GM19238 (cell line): ENCODE measurements around the gene ZNF529.
A peak's percentile ranks its signal among the peaks of the same experiment; 100 is the strongest.
"Not testable (repeated sequence)": the region's sequence is repeated elsewhere in the genome, so short reads cannot be mapped to it uniquely, and the experiment has no call there.

ENCODE experiments used
- DNase-seq: peaks from one replicate; pipeline ENCODE4 v3.0.0; 2011; ENCODE audit warnings: low spot score; ENCODE audit not compliant: insufficient read length

Gene ZNF529

DNA sequence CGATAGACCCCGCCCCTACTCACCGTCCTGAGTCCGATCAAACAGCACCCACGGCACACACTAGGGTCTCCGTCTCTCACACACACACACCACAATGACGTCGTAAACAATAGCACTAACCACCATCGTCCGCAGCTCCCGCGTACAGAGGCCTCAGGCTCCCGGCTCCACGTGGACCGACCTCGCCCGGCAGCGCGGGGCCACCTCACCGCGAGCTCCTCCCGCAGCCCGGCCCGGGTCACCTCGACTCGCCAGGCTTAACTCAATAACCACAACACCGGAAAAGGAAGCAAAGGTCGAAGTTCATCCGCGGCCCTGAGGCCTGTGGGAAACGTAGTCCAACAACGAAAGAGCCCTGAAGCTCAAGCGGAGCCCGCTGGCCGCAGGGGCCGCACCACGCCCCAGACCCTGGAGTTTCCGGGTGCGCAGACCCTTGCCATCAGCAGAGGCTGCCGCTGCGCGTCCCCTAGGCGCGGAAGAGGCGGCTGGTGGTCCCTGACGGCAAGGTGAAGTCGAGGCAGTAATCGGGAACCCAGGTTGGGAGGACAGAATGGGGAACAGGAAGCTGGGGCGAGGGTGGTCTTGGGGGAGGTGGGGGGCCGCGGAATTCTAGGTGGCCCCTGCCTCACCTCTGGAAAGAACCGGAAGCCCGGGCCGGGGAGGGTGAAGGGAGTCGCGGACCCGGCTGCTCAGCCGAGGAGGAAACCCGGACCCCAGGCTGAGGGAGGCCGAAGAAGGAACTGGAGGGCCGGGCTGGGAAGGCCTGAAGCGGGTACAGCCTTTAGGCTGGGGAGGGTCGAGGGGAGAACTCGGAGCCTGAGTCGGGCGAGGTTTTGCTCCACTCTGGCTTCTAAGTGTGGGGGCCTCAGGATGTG lies at the start of gene ZNF529:
TSS of gene ZNF529 (minus strand) at position 273 of the 875 bp plus-strand sequence. CDS start 946 bp downstream, outside the sequence.
- peak; percentile 82 for DNase-seq

DNA sequence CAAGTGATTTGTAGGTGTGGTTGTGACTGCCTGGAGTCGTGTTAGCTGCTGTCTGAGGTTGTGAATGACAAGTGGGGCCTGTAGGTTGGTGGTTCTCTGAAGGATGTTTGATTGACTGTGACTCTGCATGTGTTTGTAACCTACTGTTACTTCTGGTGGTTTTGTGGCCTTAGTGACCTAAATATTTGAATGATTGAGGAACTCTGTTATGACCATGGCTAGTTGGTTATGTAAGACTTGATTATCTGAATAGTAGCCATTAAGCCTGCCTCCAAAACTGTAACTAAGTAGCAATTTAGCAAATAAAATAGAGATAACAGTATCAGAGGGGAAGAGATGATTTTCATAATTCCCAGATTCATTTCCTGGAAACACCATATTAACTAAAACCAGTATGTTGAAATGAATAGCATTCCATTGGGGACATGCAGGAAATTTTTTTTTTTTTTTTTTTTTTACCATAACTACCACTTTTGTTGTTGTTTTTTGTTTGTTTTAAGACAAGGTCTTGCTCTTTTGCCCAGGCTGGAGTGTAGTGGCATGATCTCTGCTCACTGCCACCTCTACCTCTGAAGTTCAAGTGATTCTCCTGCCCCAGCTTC lies 32.9 kb upstream of the ZNF529 start:
- peak; percentile 16 for DNase-seq

DNA sequence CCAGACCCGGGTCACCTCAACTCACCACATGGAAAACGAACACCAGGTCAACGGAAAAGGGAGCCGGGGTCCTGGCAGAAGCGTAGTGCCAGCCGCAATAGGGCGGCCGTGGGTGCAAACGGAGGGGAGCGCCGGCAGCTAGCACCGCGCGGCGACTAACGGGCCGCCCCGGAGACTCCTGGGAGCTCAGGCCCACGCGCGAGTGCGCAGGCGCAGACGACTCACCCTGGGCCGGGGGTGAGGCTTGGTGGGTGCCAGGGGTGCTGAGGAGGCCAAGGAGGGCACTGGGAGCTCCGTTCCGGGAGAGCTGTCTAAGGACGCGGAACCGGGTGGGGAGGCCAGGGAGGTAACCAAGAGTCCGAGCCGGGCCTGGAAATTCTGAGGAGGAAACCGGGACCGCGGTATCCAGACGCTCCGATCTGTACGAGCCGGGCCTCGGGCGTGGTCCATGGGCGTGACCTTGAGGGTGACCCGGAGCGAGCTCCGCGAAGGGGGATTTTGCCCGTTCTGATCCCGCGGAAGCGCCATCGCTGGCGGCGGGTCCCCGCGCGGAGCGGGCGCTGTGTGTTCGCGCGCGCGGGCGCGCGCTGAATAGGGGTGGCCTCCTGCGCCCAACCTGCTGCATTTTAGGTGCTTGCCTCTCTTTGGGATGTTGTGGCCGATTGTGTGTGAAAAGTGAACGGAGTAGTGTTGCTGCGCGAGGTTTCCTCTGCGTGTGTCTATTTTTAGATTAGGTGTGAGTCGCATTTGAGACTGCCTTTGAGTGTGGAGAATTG lies 32.2 kb upstream of the ZNF529 start, which contains the start of gene ZNF382:
TSS of gene ZNF382 (plus strand) at position 213 of the 776 bp plus-strand sequence. CDS start 4,602 bp downstream, outside the sequence.
- DNase-seq: peak; percentile 78

DNA sequence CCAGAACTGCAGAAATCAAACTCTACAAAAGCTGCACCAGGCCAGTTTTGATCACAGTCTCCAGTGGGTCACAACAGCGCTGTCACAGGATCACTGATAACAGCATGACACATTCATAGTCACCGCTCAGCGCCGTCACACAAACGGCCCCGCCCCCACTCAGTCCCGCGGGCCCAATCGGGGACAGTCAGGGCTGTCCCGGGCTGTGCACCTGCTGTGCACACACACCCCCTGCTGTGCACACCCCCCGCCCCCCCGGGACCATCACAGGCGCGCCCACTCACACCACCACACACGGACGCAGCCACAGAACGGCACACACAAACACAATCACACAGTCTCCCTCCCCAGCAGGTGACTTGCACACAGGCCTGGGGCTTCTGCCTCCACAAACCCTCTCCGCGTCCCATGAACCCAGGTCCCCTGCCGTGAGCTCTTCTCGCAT lies 31.6 kb upstream of the ZNF529 start:
- DNase-seq: peak; percentile 53

DNA sequence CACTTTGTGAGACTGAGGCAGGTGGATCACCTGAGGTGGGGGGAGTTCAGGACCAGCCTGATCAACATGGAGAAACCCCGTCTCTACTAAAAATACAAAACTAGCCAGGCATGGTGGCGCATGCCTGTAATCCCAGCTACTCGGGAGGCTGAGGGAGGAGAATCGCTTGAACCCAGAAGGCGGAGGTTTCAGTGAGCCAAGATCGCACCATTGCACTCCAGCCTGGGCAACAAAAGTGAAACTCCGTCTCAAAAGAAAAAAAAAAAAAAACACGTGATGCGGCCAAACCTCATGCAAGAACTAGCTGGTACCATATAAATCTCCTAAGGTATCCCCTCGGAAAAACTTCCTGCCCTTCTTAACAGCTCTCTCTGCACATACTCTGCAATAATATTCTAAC lies 29.6 kb upstream of the ZNF529 start:
- not testable (repeated sequence) for DNase-seq

DNA sequence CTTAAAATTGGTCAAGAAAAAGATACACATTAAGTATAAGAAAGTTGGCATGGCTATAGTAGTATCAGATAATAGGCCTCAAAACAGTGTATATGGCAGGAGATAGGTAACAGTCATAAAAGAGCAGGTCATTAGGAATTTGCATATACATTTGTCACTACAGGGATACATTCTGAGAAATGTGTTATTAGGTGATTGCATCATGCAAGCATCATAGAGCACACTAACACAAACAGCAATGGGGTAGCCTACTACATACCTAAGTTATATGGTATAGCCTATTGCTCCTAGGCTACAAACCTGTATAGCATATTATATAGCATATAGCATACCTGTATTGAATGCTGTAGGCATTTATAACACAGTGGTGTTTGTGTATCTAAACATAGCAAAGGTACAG lies 6.2 kb upstream of the ZNF529 start:
- DNase-seq: no peak

DNA sequence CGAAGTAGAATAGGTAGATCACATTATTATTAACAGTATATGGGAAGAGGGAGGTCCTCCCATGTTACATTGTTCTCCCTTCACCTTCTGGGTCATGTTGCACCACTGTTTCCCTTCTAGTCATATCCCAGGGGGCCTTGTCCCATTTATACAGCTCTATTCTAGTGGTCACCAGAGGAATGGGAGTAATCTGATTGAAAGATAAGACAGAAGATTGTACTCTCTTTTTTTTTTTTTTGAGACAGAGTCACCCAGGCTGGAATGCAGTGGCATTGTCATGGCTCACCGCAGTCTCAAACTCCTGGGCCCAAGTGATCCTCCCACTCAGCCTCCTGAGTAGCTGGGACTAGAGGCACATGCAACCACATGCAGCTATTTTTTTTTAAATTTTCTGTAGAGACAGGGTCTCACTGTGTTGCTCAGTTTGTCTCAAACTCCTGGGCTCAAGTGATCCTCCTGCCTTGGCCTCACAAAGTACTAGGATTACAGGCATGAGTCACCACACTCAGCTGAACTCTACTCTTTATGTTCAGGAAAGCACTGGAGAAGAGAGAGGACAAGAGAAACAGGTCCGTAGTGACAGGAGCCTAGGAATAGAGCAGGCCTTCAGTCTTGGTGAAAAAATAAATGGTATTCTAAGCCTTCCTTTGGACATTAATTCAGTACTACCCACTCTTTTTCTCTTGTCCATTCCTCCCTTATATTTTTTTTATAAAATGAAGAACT lies 4.3 kb upstream of the ZNF529 start:
- no peak for DNase-seq

DNA sequence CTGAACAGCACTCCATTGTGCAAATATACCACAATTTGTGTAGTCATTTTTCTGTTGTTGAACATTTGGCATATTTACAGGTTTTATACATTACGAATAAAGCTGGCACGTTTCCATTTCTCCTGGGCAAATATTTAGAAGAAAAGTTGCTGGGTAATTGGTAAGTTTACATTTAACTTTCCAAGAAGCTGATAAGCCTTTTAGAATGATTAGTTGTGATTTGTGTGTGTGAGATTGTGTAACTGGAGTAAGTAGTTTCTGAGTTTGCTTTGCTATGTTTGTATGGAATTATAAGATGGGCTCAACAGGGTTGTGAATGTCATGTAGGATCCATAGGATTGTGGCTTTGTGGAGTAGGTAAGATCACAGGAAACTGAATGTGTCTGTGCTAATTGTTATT lies 1.6 kb upstream of the ZNF529 start:
- DNase-seq: no peak

DNA sequence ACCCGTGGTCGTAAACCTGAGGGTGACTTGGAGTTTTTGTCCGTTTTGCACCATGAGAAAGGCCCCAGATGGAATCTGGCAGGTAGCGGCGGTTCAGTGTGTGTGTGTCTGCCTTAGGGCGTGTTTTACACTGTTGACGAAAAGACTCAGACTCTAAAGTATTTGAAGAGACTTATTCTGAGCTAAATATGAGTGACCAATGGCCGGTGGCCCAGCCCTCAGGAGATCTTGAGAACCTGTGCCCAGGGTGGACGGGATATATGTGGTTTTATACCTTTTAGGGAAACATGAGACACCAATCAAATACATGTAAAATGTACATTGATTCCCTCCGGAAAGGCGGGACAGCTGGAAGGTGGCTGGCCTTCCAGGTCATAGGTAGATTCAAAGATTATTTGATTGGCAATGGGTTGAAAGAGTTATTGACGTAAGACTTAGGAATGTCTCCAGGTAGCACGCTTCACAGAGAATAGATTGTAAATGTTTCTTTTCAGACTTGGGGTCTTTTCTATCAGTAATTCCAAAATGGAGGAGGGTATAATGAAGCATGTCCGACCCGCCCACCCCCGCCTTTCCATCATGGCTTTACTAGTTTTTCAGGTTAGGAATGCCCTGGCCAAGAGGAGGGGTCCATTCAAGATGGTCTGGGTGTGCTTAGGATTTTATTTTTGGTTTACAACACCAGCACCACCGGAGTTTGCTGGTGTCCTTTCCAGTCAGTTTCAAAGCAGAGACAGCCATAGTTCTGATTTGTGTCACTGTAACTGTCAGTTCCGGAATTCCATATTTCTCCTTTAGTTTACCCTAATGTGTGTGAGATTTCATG lies 1.0 kb upstream of the ZNF529 start:
- DNase-seq: no peak

DNA sequence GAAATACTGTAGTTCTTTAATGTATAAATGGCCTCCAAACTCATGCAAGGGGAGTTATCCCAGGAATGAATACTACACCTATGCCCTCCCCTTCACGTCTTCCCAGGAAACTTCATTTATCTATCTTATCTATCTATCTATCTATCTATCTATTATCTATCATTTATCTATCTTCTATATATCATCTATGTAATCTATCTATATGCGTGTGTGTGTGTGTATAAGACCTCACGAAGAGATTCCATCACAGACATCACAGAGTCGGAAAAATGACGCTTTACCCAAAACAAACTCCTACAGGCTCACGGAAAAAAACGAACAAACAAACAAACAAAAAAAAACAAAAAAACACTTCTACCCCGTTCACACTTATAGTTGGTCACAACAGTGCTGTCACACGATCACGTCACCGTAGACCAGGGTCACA lies 486 bp downstream of the ZNF529 start:
- no peak for DNase-seq

DNA sequence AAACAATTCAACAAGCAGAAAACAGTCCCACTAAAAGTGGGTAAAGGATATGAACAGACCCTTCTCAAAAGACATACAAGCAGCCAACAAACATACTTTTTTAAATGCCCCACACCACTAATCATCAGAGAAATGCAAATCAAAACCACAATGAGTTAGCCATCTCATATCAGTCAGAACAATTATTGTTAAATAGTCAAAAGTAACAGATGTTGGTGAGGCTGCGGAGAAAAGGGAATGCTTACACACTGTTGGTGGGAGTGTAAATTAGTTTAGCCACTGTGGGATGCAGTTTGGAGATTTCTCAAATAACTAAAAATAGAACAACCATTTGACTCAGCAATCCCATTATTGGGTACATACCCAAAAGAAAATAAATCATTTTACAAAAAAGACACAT lies 8.7 kb downstream of the ZNF529 start:
- DNase-seq: no peak

DNA sequence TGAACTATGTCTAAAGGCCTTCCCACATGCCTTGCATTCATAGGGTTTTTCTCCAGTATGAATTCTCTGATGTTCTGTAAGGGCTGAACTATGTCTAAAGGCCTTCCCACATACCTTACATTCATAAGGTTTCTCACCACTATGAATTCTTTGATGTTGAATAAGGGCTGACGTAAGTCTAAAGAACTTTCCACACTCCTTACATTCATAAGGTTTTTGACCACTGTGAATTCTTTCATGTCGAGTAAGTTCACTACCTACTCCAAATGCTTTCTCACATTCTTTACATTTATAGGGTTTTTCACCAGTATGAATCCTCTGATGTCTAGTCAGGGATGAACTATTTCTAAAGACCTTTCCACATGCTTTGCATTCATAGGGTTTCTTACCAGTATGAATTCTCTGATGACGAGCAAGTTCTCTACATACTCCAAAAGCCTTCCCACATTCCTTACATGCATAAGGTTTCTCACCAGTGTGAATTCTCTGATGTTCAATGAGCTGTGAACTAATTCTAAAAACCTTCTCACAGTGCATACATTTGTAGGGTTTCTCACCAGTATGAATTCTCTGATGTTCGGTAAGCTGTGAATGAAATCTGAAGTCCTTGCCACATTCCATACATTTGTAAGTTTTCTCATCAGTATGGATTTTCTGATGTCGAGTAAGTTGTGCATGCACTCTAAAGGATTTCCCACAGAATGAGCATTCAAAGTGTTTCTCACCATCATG lies 25.9 kb downstream of the ZNF529 start:
- no peak for DNase-seq

DNA sequence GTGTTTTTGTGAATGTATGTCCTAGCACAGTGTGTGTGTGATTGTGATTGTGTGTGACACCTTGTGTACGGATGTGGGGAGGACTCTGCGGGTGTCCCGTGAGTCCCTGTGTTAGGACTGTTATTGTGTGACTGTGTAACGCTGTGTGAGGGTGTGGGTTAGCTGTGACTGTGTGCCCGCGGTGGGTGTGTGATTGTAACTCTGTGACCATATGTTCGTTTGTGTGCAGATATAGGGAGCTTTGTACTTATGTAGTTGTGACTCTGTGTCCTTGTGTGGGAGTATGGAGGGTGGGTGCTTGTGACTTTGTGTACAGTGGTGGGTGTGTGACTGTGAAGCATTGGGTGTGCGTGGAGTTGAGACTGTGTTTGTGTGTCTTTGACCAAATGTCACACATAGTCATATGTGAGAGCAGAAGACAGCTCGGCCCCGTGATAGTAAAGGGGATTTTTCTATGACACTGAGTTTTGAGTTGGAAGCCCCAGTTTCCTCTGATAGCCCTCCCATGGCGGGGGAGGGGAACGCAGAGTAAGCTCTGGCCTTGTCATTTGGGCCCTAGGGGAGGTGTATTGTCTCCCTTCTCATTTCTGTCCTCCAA lies 44.1 kb downstream of the ZNF529 start:
- DNase-seq: no peak

DNA sequence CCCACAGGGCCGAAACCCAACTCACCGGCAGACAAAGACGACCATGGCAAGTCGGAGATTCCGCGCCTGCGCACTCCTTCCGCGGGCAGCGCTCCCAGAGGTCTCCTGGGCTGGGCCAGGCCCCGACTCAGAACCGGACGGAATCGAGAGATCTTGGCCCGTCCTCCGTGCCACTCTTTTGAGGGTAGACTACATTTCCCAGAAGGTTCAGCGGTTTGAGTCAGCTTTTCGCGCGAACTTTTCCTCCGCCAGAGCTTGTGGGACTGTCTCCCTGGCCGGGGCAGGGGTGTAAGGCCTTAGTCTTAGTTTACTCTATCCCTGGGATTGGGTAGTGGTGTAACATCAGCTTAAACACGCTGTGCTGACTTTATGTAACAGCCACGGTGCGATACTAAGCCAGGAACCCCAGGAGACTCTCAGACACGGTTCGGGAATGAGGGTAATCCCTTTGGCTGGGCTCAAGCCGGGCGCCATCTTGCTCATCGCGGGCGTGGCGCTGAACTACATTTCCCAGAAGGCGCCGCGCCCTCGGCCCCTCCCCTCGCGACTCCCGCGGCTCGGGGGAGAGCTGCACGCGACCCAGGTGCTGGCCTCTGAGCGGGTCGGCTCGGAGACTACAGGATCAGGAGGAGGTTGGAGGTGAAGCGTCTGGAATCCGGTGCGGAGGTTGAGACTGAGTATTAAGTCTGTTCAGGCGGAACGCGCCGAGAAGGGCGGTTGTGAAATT lies 44.7 kb downstream of the ZNF529 start, which contains the start of gene ZNF260:
TSS of gene ZNF260 (minus strand) at position 78 of the 727 bp plus-strand sequence. CDS start 13,033 bp downstream, outside the sequence.
- peak; percentile 79 for DNase-seq

DNA sequence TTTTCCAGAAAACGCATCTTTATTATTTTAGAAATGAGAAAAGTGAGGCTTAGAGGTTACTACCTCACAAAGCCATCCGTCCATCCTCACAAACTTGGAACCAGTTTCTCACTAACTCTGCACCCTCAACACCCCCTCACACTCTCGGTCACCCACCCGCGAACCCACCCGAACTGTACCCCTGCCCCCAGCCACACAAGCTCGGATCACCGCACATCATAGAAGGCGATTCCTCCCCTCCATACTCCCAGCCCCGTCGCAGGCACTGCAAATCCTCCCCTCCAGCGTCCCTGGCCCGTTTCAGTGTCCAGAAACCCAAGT lies 45.3 kb downstream of the ZNF529 start:
- peak; percentile 4 for DNase-seq

DNA sequence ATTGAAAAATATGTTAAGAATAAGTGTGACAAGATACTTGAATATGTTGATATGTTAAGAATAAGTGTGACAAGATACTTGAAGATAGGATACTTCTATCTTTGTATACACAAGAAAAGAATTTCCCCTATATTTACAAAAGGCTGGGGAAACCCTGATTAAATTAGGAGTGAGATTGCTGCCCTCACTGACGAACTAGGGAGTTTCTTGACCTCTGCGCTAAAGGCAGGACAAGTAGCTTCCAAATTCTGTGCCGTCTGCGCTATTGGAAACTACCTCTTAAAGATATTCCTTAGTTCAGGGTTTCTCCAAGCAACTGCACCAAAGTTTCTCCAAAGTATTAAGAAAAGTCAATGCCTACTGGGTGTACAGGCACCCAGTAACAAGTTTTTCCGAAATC lies 45.8 kb downstream of the ZNF529 start:
- DNase-seq: no peak

DNA sequence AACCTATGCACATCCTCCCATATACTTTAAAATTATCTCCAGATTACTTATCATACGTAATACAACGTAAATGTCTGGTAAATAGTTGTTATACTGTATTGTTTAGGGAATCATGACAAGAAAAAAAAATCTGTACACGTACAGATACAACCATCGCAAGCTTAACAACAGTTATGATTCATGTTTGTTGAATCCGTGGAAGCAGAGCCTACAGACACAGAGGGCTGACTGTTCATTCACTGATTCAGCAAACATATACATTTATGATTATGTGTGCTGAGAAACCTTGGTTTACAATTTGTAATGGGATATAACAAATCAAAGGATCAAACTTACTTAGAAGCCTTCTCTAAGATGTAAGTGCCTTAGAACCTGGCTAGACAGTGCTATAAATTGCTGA lies 46.5 kb downstream of the ZNF529 start:
- DNase-seq: no peak

DNA sequence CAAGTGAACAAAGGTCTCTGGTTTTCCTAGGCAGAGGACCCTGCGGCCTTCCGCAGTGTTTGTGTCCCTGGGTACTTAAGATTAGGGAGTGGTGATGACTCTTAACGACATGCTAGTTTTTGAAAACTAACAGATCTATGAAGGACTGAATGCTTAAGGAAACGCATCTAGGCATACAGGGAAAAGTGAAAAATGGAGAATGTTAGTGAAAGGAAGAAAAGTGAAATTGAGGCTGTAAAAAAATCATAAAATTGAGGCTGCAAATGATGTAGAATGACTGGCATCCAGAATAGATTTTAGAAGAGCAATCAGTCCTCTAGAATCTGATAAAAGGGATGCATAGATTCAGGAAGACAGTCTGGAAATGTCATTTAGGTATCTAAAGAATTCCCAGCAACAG lies 48.5 kb downstream of the ZNF529 start:
- DNase-seq: no peak
